CD4-positive, CD25-positive, alpha-beta regulatory T cell (primary cell): ENCODE data around the gene DNAH9. TPM values are rescaled to one million over a fixed set of nuclear protein-coding genes. Genes with fewer than 3 reads are reported as not detected.

ENCODE experiments used
- ATAC-seq, 2 donors: fragments of 150-1000 bp; cut with Tn5 transposase; one replicate each; pipeline ENCODE4 v1.10.0; 2021; ENCODE audit warnings: low read depth in 2 of 2, moderate number of reproducible peaks in 2 of 2, moderate library complexity in 1 of 2
- DNase-seq, 3 donors: peaks; one replicate each; pipeline versions ENCODE4 v3.0.0 to v3.0.0-alpha.2; 2012 to 2022; ENCODE audit warnings: mixed read lengths in 1 of 3
- H3K27ac ChIP-seq: one replicate; pipeline ENCODE4 v1.7.0; 2013; ENCODE audit warnings: mild to moderate bottlenecking, low read length; ENCODE audit not compliant: insufficient read depth, poor library complexity, severe bottlenecking
- H3K27me3 ChIP-seq: one replicate; pipeline ENCODE4 v1.7.0; 2013; ENCODE audit warnings: low read length; ENCODE audit not compliant: control insufficient read depth, insufficient read depth
- H3K36me3 ChIP-seq: one replicate; pipeline ENCODE4 v1.7.0; 2013; ENCODE audit warnings: mild to moderate bottlenecking, low read length, moderate library complexity; ENCODE audit not compliant: control insufficient read depth, insufficient read depth
- H3K4me1 ChIP-seq: 2 replicates; pipeline ENCODE4 v1.7.0; 2013; ENCODE audit warnings: mild to moderate bottlenecking, low read length; ENCODE audit not compliant: insufficient read depth, control insufficient read depth, poor library complexity, severe bottlenecking
- H3K4me3 ChIP-seq: one replicate; pipeline ENCODE4 v1.7.0; 2013; ENCODE audit warnings: low read depth, mild to moderate bottlenecking, low read length, moderate library complexity
- H3K9me3 ChIP-seq, 2 experiments: 1 replicate in 1 of 2; 2 replicates in 1 of 2; pipeline ENCODE4 v1.7.0; 2013; ENCODE audit warnings: low read length in 2 of 2, mild to moderate bottlenecking in 1 of 2, moderate library complexity in 1 of 2; ENCODE audit not compliant: control insufficient read depth in 2 of 2
- H3K27ac Mint-ChIP-seq, 3 donors: one replicate each; pipeline ENCODE4 v1.8.0; 2020 to 2022; ENCODE audit warnings: mild to moderate bottlenecking in 3 of 3, mixed read lengths in 3 of 3, moderate library complexity in 2 of 3
- H3K27me3 Mint-ChIP-seq: one replicate; pipeline ENCODE4 v1.8.0; 2022; ENCODE audit warnings: mild to moderate bottlenecking, mixed read lengths
- H3K36me3 Mint-ChIP-seq: one replicate; pipeline ENCODE4 v1.8.0; 2020; ENCODE audit warnings: mixed read lengths
- H3K4me1 Mint-ChIP-seq, 4 donors: one replicate each; pipeline ENCODE4 v1.8.0; 2020 to 2022; ENCODE audit warnings: mixed read lengths in 4 of 4, mild to moderate bottlenecking in 1 of 4
- H3K4me3 Mint-ChIP-seq, 4 donors: one replicate each; pipeline ENCODE4 v1.8.0; 2020 to 2022; ENCODE audit warnings: mild to moderate bottlenecking in 4 of 4, mixed read lengths in 4 of 4, moderate library complexity in 3 of 4
- H3K9me3 Mint-ChIP-seq, 7 donors: one replicate each; pipeline ENCODE4 v1.8.0; 2020 to 2022; ENCODE audit warnings: mixed read lengths in 7 of 7, mild to moderate bottlenecking in 3 of 7, moderate library complexity in 2 of 7
- polyA plus RNA-seq, 4 donors: library from polyadenylated mRNA; unstranded; fragments of 300-500 nt; fragmentation: Illumina TruSeq; gene quantifications; one replicate each; pipeline ENCODE4 v1.2.3, GENCODE V29; 2021
- total RNA-seq: library from RNA; stranded (reverse); gene quantifications from one replicate; pipeline ENCODE4 v1.2.3, GENCODE V29; 2022

The DNAH9 gene
- total and polyA plus RNA-seq, 5 donors from 2014 or later: not detected

DNA sequence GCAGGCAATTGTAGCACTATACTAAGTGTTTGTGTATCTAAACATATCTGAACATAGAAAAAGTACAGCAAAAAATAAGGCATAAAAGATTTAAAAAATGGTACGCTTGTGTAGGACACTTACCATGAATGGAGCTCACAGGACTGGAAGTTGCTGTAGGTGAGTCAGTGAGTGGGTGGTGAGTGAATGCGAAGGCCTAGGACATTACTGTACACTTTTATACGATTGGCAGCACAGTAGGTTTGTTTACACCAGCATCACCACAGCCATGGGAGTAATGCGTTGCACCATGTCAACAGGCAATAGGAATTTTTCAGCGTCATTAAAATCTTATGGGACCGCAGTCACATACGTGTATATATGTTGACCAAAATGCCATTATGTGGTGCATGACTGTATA, 45.6 kb downstream of the DNAH9 start:
- H3K27me3 ChIP-seq: no peaks in the 10 kb centered on the region
- H3K9me3 Mint-ChIP-seq: peaks cover 0 to 3% (median 0%) of the 10 kb centered on the region in 7 donors
- H3K27ac ChIP-seq: no peak overlapping the region
- no peak overlapping the region for H3K27ac Mint-ChIP-seq
- H3K36me3 ChIP-seq: no peaks in the 10 kb centered on the region
- no peak overlapping the region for H3K4me3 Mint-ChIP-seq
- no peaks in the 10 kb centered on the region for H3K4me1 ChIP-seq
- H3K4me1 Mint-ChIP-seq: peaks cover 0 to 5% (median 2%) of the 10 kb centered on the region in 4 donors
- DNase-seq: no peak
- no peak overlapping the region for H3K4me3 ChIP-seq
- no peak for ATAC-seq
- H3K36me3 Mint-ChIP-seq: no peaks in the 10 kb centered on the region
- H3K9me3 ChIP-seq: no peaks in the 10 kb centered on the region
- H3K27me3 Mint-ChIP-seq: no peaks in the 10 kb centered on the region

DNA sequence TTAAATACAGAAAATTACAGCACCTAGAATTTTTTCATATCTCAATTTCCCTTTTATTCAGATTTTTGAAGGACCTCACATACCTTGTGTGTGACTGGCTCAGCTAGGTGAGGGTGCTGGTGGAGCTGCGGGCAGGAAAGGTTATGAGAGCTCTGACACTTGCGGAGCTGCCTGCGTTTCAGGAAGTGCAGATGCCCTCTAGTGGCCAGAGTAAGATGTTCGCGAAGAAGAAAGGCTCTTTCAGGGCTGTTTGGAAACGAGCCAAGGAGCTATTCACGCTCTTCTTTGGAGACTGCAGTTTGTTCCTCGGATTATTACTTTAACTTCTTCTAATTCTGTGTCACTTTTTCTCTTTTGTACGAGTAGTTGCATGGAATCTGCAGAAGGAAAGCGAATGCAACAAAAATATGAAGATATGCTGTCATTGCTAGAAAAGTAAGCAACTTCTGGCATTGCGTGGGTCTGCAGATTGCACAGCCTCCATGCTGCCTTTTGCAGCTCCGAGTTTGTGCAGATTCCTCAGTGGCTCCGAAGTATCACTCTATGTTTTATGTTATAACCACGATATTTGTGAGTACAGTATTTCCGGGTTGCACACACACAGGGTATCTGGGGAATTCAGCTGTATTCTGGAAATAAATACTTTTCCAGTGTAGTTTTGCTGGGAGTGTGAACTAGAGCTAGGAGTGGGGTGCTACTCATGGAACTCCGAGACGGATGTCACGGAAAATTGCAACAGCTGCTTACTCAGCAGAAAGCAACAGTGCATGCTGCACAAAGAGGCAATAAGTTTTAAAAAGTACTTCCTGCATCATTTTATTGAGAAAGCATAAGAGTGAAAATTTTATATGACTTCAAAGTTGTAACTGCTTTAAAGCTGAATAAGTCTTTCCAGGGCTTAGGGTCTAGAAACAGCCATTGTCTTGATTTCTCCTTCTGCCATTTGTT, 46.3 kb downstream of the DNAH9 start:
- ATAC-seq: no peak
- Histone ChIP-seq H3K4me3 (no peak overlapping the region), H3K36me3 (no peaks in the 10 kb centered on the region), H3K27me3 (no peaks in the 10 kb centered on the region), H3K9me3 (no peaks in the 10 kb centered on the region), H3K4me1 (no peaks in the 10 kb centered on the region), H3K27ac (no peak overlapping the region)
- no peak overlapping the region for H3K27ac Mint-ChIP-seq
- H3K4me1 Mint-ChIP-seq: peaks cover 0 to 5% (median 2%) of the 10 kb centered on the region in 4 donors
- no peak overlapping the region for H3K4me3 Mint-ChIP-seq
- H3K9me3 Mint-ChIP-seq: peaks cover 0 to 3% (median 0%) of the 10 kb centered on the region in 7 donors
- H3K36me3 Mint-ChIP-seq: no peaks in the 10 kb centered on the region
- H3K27me3 Mint-ChIP-seq: no peaks in the 10 kb centered on the region
- DNase-seq: peak in 2 of 3 donors; percentile 10 to 49

DNA sequence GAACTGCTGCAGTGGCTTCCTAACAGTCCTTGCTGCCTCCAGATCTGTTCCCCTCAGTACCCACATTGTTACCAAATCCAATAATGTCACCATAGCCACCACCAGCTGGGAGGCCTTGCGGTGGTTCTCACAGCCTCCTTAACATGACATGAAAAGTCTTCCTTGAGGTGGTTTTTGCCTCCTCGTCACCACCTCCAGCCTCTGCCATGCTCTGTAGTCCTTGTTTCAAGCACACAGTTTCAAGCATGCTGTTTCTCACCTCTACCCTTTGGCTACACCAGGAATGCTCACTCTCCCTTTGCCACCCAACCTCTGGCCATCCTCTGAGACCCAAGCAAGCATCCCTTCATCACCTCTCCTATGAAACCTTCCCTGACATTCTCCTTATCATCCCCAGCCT, 47.2 kb downstream of the DNAH9 start:
- H3K36me3 Mint-ChIP-seq: no peaks in the 10 kb centered on the region
- no peak for DNase-seq
- H3K27ac Mint-ChIP-seq: no peak overlapping the region

DNA sequence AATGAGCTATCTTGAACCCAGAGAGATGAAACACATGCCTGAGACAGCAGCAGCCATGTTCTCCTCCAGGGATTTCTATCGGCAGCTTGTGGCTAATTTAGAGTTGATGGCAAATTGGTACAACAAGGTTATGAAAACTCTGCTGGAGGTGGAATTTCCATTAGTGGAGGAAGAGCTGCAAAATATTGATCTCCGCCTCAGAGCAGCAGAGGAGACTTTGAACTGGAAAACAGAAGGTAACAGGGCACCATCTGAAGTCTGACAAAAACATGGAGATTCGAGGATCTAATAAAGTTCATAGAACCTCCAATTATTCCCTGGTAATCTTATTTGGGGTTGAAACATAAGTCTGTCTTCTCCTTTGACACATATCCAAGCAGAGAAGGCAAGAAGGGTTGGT, 52.8 kb downstream of the DNAH9 start:
- Mint-ChIP-seq H3K4me3 (no peak overlapping the region), H3K27me3 (no peaks in the 10 kb centered on the region), H3K4me1 (peaks cover 0 to 2% (median 0%) of the 10 kb centered on the region in 4 donors), H3K27ac (no peak overlapping the region), H3K36me3 (no peaks in the 10 kb centered on the region), H3K9me3 (peaks cover 0 to 6% (median 3%) of the 10 kb centered on the region in 7 donors)
- ATAC-seq (no peak), DNase-seq (no peak)
- no peaks in the 10 kb centered on the region for H3K4me1 ChIP-seq
- no peaks in the 10 kb centered on the region for H3K27me3 ChIP-seq
- H3K27ac ChIP-seq: no peak overlapping the region
- no peaks in the 10 kb centered on the region for H3K9me3 ChIP-seq
- no peak overlapping the region for H3K4me3 ChIP-seq
- H3K36me3 ChIP-seq: no peaks in the 10 kb centered on the region

More for the DNA sequence above, 47.2 kb downstream of the DNAH9 start:
- ATAC-seq: no peak
- no peaks in the 10 kb centered on the region for H3K27me3 ChIP-seq
- no peaks in the 10 kb centered on the region for H3K9me3 ChIP-seq
- H3K36me3 ChIP-seq: no peaks in the 10 kb centered on the region
- Mint-ChIP-seq H3K4me1 (peaks cover 0 to 5% (median 2%) of the 10 kb centered on the region in 4 donors), H3K27me3 (no peaks in the 10 kb centered on the region), H3K9me3 (peaks cover 0 to 3% (median 0%) of the 10 kb centered on the region in 7 donors), H3K4me3 (no peak overlapping the region)
- no peaks in the 10 kb centered on the region for H3K4me1 ChIP-seq
- H3K27ac ChIP-seq: no peak overlapping the region
- H3K4me3 ChIP-seq: no peak overlapping the region

DNA sequence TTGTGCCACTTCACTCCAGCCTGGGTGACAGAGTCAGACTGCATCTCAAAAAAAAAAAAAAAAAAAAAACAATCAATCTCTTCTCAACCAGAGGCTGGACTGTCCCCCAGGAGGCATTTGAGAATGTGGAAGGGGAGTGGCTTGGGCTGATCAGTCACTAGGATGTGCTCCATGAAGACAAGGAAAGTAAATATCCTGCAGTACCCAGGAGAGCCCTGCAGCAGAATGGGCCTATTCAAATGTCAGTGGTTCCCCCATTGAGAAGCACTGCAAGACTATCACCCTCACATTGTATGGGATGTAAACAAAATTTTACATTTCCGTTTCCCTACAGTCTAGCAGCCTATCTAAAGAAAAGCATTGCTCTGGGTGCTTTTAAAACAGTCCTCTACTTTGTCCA, 70.3 kb downstream of the DNAH9 start:
- no peaks in the 10 kb centered on the region for H3K27me3 ChIP-seq
- H3K4me1 Mint-ChIP-seq: peaks cover 0 to 4% (median 0%) of the 10 kb centered on the region in 4 donors
- no peaks in the 10 kb centered on the region for H3K27me3 Mint-ChIP-seq
- H3K27ac ChIP-seq: no peak overlapping the region
- H3K9me3 ChIP-seq: no peaks in the 10 kb centered on the region
- H3K27ac Mint-ChIP-seq: no peak overlapping the region
- ATAC-seq (no peak), DNase-seq (no peak)
- no peaks in the 10 kb centered on the region for H3K36me3 Mint-ChIP-seq
- H3K36me3 ChIP-seq: no peaks in the 10 kb centered on the region
- no peaks in the 10 kb centered on the region for H3K4me1 ChIP-seq
- H3K4me3 ChIP-seq: no peak overlapping the region
- no peak overlapping the region for H3K4me3 Mint-ChIP-seq
- peaks cover 0 to 6% (median 1%) of the 10 kb centered on the region in 7 donors for H3K9me3 Mint-ChIP-seq

DNA sequence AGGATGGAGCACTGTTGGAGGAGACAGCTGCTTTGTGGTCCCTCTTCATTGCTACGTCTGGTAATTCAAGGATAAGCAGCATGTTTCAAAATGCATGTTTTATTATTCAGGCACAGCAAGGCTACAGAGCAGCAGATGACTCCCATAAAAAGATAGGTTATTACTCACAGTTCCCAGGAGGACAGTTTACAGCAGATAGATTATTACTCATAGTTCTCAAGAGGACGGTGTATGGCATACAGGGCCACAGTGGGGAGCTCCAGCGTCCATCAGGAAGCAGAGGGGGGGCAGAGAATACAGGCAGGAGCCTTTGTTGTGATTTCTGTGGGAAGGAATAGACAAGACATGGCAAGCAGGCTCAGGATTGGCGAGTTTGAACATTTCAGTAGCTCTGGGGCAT, 72.9 kb downstream of the DNAH9 start:
- DNase-seq: no peak
- Histone ChIP-seq H3K4me1 (no peaks in the 10 kb centered on the region), H3K27ac (no peak overlapping the region), H3K36me3 (no peaks in the 10 kb centered on the region), H3K4me3 (no peak overlapping the region), H3K9me3 (no peaks in the 10 kb centered on the region), H3K27me3 (no peaks in the 10 kb centered on the region)
- peaks cover 0 to 6% (median 2%) of the 10 kb centered on the region in 7 donors for H3K9me3 Mint-ChIP-seq
- ATAC-seq: no peak
- no peak overlapping the region for H3K27ac Mint-ChIP-seq
- H3K4me3 Mint-ChIP-seq: no peak overlapping the region
- H3K27me3 Mint-ChIP-seq: no peaks in the 10 kb centered on the region
- H3K4me1 Mint-ChIP-seq: no peaks in the 10 kb centered on the region
- no peaks in the 10 kb centered on the region for H3K36me3 Mint-ChIP-seq

DNA sequence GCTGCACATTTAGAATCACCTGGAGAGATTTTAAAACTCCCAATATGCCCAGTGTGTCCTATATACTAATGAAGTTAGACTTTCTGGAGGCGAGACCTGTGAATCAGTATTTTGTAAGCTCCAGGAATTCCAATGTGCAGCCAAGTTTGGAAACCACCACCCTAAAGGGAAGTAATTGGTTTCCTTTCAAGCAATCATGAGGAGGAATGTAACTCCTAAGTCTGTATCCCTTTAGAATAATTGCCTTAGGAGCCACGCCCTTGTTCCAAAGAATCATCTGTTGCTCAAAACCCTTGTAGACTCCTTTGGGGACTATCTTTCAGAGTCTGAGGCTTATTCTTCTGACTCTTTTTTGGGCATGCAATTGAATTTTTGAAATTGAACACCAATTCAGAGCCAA, 84.4 kb downstream of the DNAH9 start:
- no peaks in the 10 kb centered on the region for H3K9me3 ChIP-seq
- H3K27me3 ChIP-seq: no peaks in the 10 kb centered on the region
- H3K4me3 ChIP-seq: no peak overlapping the region
- Mint-ChIP-seq H3K27ac (no peak overlapping the region), H3K9me3 (peaks cover 0 to 9% (median 3%) of the 10 kb centered on the region in 7 donors), H3K4me3 (no peak overlapping the region), H3K4me1 (no peaks in the 10 kb centered on the region), H3K27me3 (no peaks in the 10 kb centered on the region), H3K36me3 (no peaks in the 10 kb centered on the region)
- H3K27ac ChIP-seq: no peak overlapping the region
- H3K4me1 ChIP-seq: no peaks in the 10 kb centered on the region
- ATAC-seq: no peak
- DNase-seq: no peak
- no peaks in the 10 kb centered on the region for H3K36me3 ChIP-seq

DNA sequence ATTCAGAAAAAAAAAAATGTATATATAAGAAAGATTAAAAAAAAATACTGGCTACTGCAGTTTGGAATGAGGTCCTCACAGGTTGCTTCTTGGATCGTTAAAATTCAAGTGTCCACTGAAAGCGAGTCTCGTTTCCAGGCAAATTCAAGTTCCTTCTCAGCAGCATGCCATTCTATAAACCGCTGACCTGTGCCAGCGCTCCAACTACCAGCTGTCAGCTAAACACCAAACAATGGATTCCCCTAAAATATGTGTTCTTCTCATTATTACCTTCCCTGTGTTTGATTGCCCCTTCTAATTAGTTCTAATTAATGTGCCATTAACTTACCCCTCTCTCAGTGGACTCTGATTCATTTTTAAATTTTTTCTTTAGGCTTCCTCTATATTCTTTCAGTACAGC, 92.4 kb downstream of the DNAH9 start:
- peaks cover 0 to 4% (median 0%) of the 10 kb centered on the region in 7 donors for H3K9me3 Mint-ChIP-seq
- Histone ChIP-seq H3K9me3 (no peaks in the 10 kb centered on the region), H3K27me3 (no peaks in the 10 kb centered on the region), H3K4me3 (no peak overlapping the region), H3K36me3 (no peaks in the 10 kb centered on the region), H3K4me1 (no peaks in the 10 kb centered on the region), H3K27ac (no peak overlapping the region)
- H3K27me3 Mint-ChIP-seq: no peaks in the 10 kb centered on the region
- H3K36me3 Mint-ChIP-seq: no peaks in the 10 kb centered on the region
- DNase-seq (no peak), ATAC-seq (no peak)
- no peak overlapping the region for H3K27ac Mint-ChIP-seq
- no peak overlapping the region for H3K4me3 Mint-ChIP-seq
- no peaks in the 10 kb centered on the region for H3K4me1 Mint-ChIP-seq
